GM12874 (cell line): Measurements from ENCODE around the gene ANTXR1.

ENCODE experiments used
- CTCF ChIP-seq: IDR thresholded peaks from 2 replicates; pipeline ENCODE4 v1.5.1; 2011; ENCODE audit warnings: low read depth, mild to moderate bottlenecking, control low read depth, low read length, moderate library complexity; ENCODE audit not compliant: insufficient read depth

The ANTXR1 gene

GRCh38 chr2:69126341-69126740 is 113.4 kb downstream of the ANTXR1 start:
- TF ChIP-seq CTCF, result no peak

GRCh38 chr2:69131452-69131851 is 118.5 kb downstream of the ANTXR1 start:
- no peak for TF ChIP-seq CTCF

- TF ChIP-seq CTCF, result no peak
Observed at GRCh38 chr2:69131983-69132675, 119.2 kb downstream of the ANTXR1 start.

- TF ChIP-seq CTCF, result no peak
Observed at GRCh38 chr2:69132960-69133590, 120.1 kb downstream of the ANTXR1 start.

- TF ChIP-seq CTCF, result no peak
Observed at GRCh38 chr2:69133898-69134297, 120.9 kb downstream of the ANTXR1 start.

GRCh38 chr2:69134306-69134945 is 121.4 kb downstream of the ANTXR1 start:
- TF ChIP-seq CTCF, result no peak

GRCh38 chr2:69138247-69138772 is 125.3 kb downstream of the ANTXR1 start:
- no peak for TF ChIP-seq CTCF
